IPS-NIHi7 (cell line): ENCODE results near the gene XPO1.
"Not testable (repeated sequence)": the region's sequence is repeated elsewhere in the genome, so short reads cannot be mapped to it uniquely, and the experiment has no call there.

Experiments
- DNase-seq: peaks from one replicate; pipeline ENCODE4 v3.0.0; 2012; ENCODE audit warnings: mixed read lengths; ENCODE audit errors: extremely low spot score

Gene XPO1, protein sequence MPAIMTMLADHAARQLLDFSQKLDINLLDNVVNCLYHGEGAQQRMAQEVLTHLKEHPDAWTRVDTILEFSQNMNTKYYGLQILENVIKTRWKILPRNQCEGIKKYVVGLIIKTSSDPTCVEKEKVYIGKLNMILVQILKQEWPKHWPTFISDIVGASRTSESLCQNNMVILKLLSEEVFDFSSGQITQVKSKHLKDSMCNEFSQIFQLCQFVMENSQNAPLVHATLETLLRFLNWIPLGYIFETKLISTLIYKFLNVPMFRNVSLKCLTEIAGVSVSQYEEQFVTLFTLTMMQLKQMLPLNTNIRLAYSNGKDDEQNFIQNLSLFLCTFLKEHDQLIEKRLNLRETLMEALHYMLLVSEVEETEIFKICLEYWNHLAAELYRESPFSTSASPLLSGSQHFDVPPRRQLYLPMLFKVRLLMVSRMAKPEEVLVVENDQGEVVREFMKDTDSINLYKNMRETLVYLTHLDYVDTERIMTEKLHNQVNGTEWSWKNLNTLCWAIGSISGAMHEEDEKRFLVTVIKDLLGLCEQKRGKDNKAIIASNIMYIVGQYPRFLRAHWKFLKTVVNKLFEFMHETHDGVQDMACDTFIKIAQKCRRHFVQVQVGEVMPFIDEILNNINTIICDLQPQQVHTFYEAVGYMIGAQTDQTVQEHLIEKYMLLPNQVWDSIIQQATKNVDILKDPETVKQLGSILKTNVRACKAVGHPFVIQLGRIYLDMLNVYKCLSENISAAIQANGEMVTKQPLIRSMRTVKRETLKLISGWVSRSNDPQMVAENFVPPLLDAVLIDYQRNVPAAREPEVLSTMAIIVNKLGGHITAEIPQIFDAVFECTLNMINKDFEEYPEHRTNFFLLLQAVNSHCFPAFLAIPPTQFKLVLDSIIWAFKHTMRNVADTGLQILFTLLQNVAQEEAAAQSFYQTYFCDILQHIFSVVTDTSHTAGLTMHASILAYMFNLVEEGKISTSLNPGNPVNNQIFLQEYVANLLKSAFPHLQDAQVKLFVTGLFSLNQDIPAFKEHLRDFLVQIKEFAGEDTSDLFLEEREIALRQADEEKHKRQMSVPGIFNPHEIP (N-terminal part only)

GRCh38 chr2:61538200-61538919, at the start of gene XPO1:
TSS of gene XPO1 (minus strand) at chr2:61538356. CDS start at chr2:61533897, 4,459 bp downstream.
- DNase-seq: peak; percentile 97

DNA sequence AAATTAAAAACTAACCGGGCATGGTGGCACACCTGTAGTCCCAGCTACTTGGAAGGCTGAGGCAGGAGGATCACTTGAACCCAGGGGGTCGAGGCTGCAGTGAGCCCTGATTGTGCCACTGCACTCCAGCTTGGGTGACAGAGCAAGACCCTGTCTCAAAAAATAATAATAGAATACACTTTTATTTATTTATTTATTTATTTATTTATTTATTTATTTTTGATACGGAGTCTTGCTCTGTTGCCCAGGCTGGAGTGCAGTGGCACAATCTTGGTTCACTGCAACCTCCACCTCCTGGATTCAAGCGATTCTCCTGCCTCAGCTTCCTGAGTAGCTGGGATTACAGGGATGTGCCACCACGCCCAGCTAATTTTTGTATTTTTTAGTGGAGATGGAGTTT, 48.8 kb upstream of the XPO1 start:
- DNase-seq: not testable (repeated sequence)

- DNase-seq: no peak
These were observed 47.2 kb upstream of the XPO1 start for GRCh38 chr2:61585383-61585782.

DNA sequence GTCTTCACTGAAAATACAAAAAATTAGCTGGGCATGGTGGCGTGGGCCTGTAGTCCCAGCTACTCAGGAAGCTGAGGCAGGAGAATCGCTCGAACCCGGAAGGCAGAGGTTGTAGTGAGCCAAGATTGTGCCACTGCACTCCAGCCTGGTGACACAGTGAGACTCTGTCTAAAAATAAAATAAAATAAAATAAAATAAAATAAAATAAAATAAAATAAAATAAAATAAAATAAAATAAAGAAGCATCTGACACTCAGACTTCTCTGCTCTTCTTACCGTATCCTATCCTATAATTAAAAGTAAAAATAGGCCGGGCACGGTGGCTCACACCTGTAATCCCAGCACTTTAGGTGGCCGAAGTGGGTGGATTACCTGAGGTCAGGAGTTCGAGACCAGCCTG, 46.2 kb upstream of the XPO1 start:
- DNase-seq: not testable (repeated sequence)

- DNase-seq: peak; percentile 67
These were observed 44.0 kb upstream of the XPO1 start for GRCh38 chr2:61582165-61582564.

GRCh38 chr2:61581716-61582115, 43.6 kb upstream of the XPO1 start:
- DNase-seq: no peak

DNA sequence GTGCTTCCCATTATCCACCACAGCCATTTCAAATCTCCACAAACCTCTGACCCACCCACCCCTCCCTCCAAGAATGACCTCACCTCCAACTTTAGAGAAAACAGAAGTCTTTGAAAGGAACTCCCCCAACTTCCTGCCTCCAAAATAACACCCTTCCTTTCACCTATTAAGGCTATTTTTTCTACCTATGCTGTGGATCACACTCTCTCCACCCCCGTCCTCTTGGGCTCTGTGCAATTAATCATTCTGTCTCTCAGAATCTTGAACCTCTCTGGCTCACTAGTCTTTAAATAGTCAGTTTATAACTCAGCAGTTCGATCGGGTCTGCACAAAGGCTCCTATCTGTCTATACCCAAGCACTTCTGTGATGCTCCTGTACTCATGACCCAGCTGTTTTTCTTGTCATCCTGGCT, 37.3 kb upstream of the XPO1 start:
- peak; percentile 29 for DNase-seq

GRCh38 chr2:61566566-61566965, 28.4 kb upstream of the XPO1 start:
- DNase-seq: no peak

- DNase-seq: no peak
These were observed 24.5 kb upstream of the XPO1 start for GRCh38 chr2:61562615-61563014.

- no peak for DNase-seq
These were observed 20.0 kb upstream of the XPO1 start for GRCh38 chr2:61558160-61558559.

GRCh38 chr2:61557381-61557780, 19.2 kb upstream of the XPO1 start:
- no peak for DNase-seq

GRCh38 chr2:61554604-61555003, 16.4 kb upstream of the XPO1 start:
- DNase-seq: no peak

DNA sequence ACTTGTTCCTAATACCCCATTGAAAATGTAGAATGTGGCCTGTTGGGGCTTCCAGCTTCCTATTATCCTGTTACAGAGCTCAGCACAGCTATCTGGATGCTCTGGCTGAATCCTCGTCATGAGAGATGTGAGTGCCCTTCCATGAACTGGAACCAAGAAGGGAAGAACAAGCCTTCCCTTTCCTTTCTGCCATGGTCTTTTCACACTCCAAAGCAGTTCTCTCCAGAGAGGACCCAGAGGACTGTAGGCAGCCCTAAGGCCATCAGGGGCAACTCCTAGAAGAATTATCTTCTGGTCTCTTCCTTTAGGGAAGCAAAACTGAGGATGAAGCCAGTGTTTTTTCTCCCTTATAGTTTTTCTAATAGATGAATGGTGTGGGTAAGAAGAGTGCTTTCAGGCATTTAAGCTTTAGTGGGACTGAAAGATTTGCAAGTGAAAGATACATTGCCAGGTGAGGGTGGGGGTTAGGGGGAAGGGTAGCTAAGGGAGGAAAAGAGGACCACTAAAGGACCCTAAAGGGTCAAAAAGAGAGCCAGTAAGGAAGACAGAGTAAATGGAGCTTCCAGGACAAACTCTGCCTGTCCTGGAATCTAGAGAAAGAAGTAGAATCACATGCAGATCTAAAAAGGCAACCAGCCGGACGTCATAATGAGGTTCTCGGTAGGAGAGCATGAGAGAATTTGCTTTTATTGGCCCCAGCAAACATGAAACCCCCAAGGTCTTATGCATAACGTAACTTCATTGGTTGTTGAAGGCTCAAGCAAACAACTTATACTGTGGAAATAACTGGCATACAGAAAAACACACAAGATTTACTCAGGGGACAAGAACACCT, 12.4 kb upstream of the XPO1 start:
- peak; percentile 10 for DNase-seq

- no peak for DNase-seq
These were observed 11.4 kb upstream of the XPO1 start for GRCh38 chr2:61549546-61549945.

DNA sequence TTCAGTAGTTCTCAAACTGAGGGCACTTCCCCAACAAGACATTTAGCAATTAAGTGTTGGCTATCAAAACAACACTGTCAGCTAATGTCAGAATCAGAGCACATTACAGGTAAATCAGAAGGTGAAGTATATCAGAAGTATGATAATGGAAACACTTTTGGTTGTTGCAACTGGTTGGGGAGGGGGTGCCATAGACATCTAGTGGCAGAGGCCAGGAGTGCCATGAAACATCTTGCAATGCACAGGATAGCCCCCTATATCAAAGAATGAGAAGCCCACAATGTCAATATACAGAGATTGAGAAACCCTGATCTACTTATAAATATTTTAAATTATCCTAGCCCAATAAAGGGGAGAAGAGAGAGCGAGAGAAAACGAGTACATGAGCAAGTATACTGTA, 4.9 kb upstream of the XPO1 start:
- no peak for DNase-seq

DNA sequence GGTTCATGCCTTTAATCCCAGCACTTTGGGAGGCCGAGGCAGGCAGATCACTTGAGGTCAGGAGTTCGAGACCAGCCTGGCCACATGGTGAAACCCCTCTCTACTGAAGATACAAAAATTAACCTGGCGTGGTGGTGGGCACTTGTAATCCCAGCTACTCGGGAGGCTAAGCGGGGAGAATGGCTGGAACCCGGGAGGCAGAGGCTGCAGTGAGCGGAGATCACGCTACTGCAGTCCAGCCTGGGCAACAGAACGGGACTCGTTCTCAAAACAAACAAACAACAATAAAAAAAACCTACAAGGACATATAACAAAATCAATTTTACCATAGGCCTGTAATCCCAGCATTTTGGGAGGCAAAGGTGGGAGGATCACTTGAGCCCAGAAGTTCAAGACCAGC, 2.0 kb upstream of the XPO1 start:
- DNase-seq: not testable (repeated sequence)

DNA sequence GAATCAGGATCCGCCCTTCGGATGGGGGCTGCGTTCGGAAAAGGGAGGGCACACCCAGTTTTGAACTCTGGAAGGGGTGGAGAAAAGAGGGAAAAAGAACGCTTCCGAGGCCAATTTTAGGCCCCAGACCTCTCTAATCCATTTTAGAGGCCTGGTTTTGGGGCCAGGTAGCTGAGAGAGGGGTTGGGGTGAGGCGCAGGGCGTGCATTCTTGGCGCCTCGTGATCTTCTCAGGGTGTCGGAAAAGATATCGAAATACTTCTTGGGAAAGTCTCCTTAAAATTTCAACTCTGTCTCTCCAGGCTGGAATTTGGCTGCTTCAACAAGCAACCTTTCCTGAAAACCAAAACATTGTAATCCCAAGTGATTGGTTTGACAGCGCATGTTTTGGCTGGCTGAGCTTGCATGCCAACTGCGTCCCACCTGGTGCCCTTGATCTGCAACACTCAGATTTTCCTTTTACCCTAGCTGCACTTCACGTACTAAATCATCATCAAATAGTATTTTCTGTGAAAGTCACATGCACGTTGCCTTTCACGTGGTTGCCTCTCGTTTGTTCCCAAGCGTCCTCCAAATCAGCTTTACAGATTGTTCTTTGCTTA, 864 bp upstream of the XPO1 start:
- peak; percentile 13 for DNase-seq

DNA sequence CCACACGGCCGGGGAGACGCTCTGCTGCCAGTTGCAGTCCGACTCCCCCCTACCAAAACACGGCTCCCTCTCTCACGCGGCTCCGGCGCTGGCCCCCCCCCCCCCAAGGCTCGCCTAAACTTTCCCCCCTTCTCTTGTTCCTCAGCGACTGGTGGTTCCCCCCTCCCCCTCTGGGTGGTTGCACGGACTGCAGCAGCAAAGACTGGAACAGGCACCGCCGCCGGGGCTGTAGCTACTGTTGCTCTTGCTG, 281 bp downstream of the XPO1 start:
- DNase-seq: peak; percentile 8

DNA sequence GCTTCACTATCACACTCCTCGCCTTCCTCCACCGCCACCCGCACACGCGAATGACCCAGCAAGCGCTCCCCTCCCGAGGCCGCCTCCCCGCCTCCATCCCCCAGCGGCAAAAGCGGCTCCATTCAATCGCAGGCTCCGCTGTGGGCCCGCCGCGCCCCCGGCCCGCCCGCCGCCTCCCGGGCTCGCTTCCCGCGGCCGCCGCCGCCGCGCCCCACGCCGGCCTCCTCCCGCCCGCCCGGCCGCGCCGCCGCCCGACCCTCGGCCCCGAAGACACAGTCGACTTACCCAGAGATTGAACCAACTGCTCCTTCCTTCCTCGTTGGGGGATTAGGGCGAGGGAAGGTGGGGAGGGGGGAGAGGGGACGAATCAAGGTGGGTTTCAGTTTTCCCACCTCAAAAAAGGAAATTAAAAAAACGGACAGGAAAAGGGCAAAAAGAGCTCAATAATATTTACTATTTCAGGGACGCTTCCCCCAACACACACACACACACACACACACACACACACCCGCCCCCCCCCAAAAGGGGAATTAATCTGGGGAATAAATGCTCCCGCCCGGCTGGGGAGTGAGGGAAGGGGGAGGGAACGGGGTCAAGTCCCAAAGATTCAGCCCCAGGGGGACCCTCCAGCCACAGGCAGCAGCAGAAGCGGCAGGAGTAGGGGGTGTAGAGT, 743 bp downstream of the XPO1 start:
- DNase-seq: no peak
